Hypothalamus (tissue), 51 donors: ENCODE data around the gene MIGA2.

Experiments
- DNase-seq, 51 donors: peaks; one replicate each; lab custom pipeline; 2025; lab: John Stamatoyannopoulos, UW

MIGA2 gene

DNA sequence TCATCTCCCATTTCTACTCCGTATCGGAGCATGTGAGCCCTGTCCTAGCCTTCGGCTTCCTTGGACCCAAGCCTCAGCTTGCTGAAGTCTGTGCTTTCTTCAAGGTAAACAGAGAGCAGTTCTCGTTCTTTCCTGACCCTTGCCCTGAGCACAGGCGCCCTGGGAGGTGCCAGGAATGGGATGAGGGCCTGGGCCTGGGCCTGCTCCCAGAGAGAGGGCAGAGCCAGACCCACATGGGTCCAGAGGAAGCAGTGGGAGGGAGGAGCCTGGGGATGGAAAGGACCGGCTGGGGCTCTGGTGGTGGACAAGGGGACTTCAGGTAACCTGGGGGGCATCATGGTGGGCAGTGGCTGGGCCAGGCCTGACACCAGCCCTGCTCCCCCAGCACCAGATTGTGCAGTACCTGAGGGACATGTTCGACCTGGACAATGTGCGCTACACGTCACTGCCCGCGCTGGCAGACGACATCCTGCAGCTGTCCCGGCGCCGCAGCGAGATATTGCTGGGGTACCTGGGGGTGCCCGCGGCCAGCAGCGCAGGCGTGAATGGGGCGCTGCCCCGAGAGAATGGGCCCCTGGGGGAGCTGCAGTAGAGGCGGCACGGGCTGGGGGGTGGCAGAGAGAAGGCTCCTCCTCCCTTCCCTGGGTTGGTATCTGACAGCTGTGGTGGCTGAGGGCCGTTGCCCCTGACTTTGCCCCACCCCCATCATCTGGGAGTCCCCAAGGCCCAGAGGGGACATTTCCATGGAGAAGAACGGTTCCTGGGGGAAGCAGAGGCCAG is 33.6 kb downstream of the MIGA2 start:
- no peak for DNase-seq

DNA sequence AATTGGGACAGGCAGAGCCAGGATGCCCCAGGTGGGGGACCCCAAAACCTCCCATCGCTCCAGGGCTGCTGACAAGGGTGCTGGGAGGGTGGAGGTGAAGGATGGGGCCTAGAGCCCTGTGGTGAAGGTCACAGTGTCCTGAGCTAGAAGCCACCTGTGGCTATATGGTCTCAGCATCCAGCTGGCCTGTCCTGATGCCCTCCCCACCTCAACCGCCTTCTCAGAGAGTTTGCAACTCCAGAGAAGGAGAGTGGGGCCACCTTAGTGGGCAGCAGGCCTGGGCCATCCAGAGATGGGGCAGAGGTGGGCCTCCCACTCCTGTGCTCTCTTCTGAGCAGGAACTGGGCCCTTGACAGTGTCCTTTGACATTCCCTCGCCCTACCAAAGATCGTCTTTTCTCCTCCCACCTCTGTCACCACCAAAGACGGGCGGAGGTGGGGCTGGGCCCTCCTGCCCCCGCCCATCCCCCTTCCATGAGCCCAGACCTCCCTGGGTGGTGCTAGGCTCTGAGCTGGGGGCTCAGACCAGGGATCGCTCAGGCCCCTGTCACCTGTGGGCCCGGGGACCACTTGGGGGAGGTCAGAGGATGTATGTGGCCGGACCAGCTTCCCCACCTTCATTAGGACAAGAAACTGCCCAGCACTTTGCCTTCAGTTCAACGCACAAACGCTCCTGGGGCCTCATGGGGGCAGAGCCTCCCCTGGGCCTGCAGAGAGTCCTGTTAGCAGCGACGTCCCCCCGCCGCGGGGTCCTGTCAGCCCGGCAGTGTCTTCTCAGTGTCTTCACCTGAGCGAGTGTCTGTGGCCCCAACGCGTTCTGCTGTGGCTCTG is 34.5 kb downstream of the MIGA2 start:
- DNase-seq: no peak

- no peak for DNase-seq
Measured at GRCh38 chr9:129071526-129072126, 35.2 kb downstream of the MIGA2 start.

DNA sequence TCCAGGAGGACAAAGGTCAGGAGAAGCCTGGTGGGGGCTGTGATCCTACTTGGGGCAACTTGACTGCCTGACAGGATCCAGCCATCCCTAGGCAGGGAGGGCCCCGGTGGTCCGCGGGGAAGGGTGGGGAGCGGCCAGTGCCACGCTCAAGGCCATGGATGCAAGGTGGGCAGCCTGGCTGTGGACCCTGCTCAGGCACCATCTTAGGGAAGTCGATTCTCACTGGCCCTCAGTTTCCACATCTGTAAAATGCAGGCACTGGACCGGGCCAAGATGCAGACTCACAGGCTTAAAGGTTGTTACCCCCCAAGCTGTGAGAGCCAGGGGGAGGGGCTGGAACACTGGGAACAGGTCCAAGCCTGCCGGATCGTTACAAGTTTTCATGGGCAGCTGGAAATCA is 35.7 kb downstream of the MIGA2 start:
- no peak for DNase-seq

- DNase-seq: no peak
Measured at GRCh38 chr9:129073404-129073803, 37.0 kb downstream of the MIGA2 start.

DNA sequence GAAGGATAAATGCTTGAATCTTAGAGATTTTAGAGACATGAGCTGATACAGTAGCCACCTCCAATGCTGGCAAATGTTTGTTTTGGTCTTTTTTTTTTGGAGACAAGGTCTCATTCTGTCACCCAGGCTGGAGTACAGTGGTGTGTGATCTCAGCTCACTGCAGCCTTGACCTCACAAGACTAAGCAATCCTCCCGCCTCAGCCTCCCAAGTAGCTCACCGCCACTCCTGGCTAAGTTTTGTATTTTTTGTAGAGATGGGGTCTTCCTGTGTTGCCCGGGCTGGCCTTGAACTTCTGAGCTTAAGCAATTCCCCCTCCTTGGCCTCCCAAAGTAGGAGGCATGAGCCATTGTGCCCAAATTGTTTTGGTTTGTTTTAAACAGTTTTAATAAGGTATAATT is 37.7 kb downstream of the MIGA2 start:
- DNase-seq: no peak

DNA sequence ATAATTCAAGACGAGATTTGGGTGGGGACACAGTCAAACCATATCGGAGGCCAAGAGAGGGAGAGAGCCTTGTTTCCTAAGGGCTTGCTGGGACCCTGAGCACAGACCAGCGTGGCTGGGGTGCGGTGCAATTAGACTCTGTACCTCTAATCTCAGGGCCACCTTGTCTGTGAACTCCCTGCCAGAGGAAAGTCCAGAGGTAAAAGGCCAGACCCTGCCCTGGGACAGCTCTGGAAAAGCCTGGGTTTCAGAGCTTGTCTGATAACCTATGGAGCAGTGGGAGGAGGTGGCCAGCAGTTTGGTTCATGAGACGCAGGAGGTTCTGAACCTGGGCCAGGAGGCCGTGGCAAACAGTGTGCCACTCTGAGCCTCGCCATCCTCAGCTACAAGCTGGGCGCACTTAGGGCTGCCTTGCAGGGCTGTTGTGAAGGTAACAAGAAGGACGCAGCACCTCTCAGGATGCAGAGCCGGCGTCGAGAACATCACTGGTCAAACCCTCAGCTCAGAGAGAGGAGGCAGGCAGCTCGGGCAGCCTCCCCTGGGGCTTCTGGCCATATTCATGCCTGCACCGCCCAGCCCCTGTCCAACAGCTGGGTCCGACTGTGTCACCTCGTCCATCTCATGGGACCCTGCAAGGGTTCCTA is 39.7 kb downstream of the MIGA2 start:
- no peak for DNase-seq

GRCh38 chr9:129076640-129077037 is 40.2 kb downstream of the MIGA2 start:
- DNase-seq: no peak

DNA sequence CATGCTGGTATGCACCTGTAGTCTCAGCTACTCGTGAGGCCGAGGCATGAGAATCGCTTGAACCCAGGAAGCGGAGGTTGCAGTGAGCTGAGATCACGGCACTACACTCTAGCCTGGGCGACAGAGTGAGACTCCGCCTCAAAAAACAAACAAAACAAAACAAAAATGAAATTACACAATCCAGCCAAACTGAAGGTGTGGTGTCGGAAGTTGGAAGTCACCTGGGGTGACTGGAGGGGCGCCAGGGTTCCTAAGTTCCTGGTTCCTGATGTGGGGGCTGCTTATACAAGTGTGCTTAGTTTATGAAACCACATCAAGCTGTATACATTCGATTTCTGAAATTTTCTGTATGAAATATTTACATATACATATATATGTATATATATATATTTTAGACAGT is 40.8 kb downstream of the MIGA2 start:
- DNase-seq: no peak

DNA sequence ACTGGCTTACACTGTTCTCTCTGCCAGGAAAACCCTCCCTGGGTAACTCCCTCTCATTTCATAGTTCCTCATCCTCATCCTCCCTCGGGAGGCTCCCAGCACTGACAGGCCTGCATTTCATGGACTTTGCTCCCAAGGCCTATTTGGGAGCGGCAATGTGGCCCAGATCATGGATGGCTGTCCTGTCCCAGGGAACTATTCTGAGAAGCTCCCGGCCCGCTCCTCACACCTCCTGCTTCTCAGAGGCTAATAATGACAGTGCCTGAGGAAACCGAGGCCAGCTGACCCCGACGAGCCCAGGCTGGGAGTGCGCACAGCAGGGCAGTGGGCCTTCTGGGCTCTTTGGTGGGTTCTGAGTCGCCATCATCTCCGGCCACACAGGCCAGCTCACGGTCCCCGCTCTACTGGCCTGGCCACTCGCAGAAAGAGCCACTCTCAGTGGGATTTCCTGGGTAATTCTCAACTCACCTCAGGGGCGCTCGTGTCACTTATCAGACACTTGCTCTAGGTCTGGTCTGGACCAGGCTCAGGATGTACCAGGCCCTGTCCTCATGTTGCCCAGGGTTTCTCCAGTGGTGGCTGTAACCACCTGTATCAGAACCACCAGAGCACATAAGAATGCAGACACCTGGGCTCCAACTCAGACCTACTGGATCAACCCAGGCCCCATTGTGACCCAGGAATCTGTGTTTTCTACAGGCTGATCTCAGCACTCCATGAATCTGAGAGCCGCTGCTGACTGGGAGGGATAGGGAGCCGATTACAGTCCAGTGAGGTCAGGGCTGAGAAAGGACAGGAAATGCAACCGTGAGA is 42.5 kb downstream of the MIGA2 start:
- DNase-seq: no peak

DNA sequence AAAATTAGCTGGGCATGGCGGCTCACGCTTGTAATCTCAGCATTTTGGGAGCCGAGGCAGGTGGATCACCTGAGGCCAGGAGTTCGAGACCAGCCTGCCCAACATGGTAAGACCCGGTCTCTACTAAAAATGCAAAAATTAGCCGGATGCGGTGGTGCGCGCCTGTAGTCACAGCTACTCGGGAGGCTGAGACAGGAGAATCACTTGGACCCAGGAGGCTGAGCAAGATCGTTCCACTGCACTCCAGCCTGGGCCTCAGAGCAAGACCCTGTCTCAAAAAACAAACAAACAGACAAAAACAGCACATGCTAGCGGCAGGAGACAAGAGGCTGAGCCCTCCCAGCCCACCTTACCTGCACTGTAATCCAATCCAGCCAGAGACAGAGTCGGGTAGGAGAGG is 43.4 kb downstream of the MIGA2 start:
- no peak for DNase-seq

- DNase-seq: no peak
Measured at GRCh38 chr9:129080298-129080600, 43.8 kb downstream of the MIGA2 start.

DNA sequence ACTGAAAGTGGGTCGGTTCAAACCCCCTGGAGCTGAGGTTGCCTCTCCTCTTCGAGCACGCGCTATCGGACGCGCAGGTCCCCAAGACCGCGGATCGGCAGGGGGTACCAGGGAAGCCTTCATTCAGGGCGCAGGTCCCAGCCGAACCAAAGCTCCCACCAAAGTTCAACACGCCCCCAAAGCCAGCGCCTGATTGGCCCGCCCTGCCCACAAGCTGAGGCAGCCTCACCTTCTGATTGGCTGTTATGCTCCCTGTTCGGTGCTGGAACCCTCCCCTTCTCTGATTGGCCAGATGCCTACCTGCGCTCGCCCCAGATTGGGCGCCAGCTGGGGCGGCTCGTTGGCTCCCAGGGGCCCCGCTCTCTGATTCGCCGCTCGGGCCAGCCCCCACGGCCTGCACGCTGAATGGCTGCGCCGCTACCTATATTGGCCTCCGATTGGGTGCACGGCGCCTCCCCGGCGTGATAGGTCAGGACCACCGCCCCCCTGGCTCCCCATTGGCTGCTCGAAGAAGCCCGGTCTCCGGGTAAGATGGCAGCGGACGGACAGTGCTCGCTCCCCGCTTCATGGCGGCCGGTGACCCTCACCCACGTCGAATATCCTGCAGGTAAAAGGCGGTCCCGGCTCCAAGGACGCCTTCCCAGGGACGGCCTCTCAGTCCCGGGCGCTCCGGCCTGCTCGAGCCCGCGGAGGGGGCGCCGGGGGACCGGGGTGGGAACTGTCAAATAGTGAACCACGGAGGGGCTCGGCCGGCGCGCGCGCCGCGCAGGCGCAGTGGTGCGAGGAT is 44.4 kb downstream of the MIGA2 start, which contains the start of gene DOLPP1:
Gene DOLPP1 (plus strand): TSS at position 511 of the 787 bp plus-strand sequence. CDS start 21 bp downstream, at position 532.
- peak; percentile 93 to 100 (median 98) for DNase-seq

- DNase-seq: peak in 6 of 51 donors; percentile 33 to 62 (median 50)
Measured at GRCh38 chr9:129081388-129081904, 45.0 kb downstream of the MIGA2 start.

DNA sequence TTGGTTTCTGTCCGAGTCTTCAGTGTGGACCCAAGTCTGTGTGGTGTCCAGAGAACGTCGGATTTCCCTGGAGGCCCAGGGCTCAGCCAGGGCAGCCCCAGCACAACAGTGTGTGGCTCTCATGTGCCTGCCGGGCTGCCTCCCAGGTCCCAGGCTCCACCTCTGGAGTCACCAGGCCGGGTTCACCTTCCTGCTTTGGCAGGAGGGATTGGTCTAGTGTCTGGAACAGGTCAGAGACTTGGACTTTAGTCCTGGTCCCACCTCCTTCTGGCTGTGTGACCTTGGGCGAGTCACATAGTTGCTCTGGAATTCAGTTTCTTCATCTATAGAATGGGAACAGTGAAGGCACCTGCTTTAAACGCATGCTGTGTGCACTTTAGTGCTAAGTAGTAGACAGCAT is 47.7 kb downstream of the MIGA2 start:
- DNase-seq: no peak

GRCh38 chr9:129089246-129089645 is 52.8 kb downstream of the MIGA2 start:
- no peak for DNase-seq

GRCh38 chr9:129093602-129094386 is 57.4 kb downstream of the MIGA2 start:
- no peak for DNase-seq

DNA sequence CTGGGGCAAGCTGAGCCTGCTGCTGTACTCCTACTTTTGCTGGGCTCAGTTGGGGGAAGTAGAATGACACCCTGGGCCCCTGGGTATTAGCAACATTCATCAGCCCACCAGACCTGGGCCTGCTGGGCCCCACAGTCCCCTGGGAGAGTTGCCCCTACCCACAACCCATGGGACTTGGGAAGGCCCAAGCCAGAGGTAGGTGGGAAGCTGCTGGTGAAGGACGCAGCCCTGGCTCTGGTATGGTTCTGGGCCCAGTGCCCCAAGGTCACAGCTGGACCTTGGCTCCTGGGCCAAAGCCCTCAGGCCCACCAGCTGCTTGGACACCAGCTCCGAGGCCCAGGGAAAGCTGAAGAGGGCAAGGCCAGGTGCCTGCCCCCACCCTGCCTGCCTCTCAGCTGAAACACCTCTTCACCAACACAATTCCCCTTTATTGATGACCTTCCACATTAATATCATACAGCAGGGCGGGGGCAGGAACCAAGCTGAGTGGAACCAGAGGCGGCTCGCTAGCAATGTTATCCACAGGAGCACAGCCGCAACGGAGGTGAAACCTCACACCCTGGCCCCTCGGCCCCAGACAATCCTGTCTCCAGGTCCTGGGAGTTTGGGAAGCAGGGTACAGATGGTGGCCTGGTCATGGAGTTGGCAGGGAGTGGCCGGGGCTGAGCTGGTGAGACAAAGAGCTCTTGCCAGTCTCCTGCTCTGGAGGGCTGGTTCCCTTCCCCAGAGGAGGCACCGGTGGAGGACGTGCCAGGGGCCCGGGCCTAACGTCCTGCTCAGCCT is 58.2 kb downstream of the MIGA2 start:
- DNase-seq: no peak
